HepG2 (cell line): ENCODE data around the gene TIPIN. TPM values are rescaled to one million over a fixed set of nuclear protein-coding genes. Genes with fewer than 3 reads are reported as not detected.

Source experiments
- CEBPZ ChIP-seq: IDR thresholded peaks from 2 replicates; pipeline ENCODE4 v1.6.1; 2012; ENCODE audit warnings: low read length, improper control_type of control experiment
- GABPB1 ChIP-seq: IDR thresholded peaks from 2 replicates; pipeline ENCODE4 v1.6.1; 2016; ENCODE audit warnings: mild to moderate bottlenecking, missing genetic modification reagents, moderate library complexity, missing compliant biosample characterization
- GPN1 ChIP-seq: sonication (generic); formaldehyde crosslinking; IDR thresholded peaks from 2 replicates; pipeline ENCODE4 v1.5.1; 2020; ENCODE audit warnings: missing genetic modification reagents, borderline replicate concordance
- HNRNPLL ChIP-seq: fragments of 200-400 bp; formaldehyde crosslinking; IDR thresholded peaks from 2 replicates; pipeline ENCODE4 v1.6.1; 2017; ENCODE audit warnings: mild to moderate bottlenecking, low read depth, low read length; ENCODE audit not compliant: poor library complexity, severe bottlenecking
- NAIF1 ChIP-seq: sonication (generic); formaldehyde crosslinking; IDR thresholded peaks from 2 replicates; pipeline ENCODE4 v1.5.0; 2020; ENCODE audit warnings: mild to moderate bottlenecking, missing genetic modification reagents, borderline replicate concordance
- PHF5A ChIP-seq: IDR thresholded peaks from one replicate; pipeline ENCODE4 v1.6.1; 2018; ENCODE audit warnings: low read depth, missing genetic modification reagents; ENCODE audit not compliant: unreplicated experiment
- PRDM4 ChIP-seq: sonication (generic); formaldehyde crosslinking; IDR thresholded peaks from 2 replicates; pipeline ENCODE4 v1.9.0; 2021; ENCODE audit warnings: missing genetic modification reagents, borderline replicate concordance
- SETDB1 ChIP-seq: sonication (generic); formaldehyde crosslinking; IDR thresholded peaks from 2 replicates; pipeline ENCODE4 v1.5.1; 2020; ENCODE audit warnings: missing genetic modification reagents, mild to moderate bottlenecking, borderline replicate concordance
- TARDBP ChIP-seq: sonication (generic); formaldehyde crosslinking; IDR thresholded peaks from 2 replicates; pipeline ENCODE4 v1.8.0; 2022; ENCODE audit warnings: mild to moderate bottlenecking, missing genetic modification reagents
- TFDP1 ChIP-seq: IDR thresholded peaks from 2 replicates; pipeline ENCODE4 v1.6.1; 2016; ENCODE audit warnings: missing compliant biosample characterization, missing genetic modification reagents, borderline replicate concordance
- XBP1 ChIP-seq: sonication (generic); formaldehyde crosslinking; IDR thresholded peaks from 2 replicates; pipeline ENCODE4 v1.5.0; 2020; ENCODE audit warnings: missing genetic modification reagents
- ZFX ChIP-seq: sonication (generic); formaldehyde crosslinking; IDR thresholded peaks from 2 replicates; pipeline ENCODE4 v1.4.0; 2020; ENCODE audit warnings: mild to moderate bottlenecking, low read depth, missing genetic modification reagents, moderate library complexity
- ZKSCAN5 ChIP-seq: sonication (generic); formaldehyde crosslinking; IDR thresholded peaks from 2 replicates; pipeline ENCODE4 v1.5.1; 2020; ENCODE audit warnings: mild to moderate bottlenecking, missing genetic modification reagents
- ZNF207 ChIP-seq: fragments of 450-650 bp; IDR thresholded peaks from 2 replicates; pipeline ENCODE4 v1.6.1; 2016; ENCODE audit warnings: antibody characterized with exemption, borderline replicate concordance
- ZNF382 ChIP-seq: sonication (generic); formaldehyde crosslinking; IDR thresholded peaks from 2 replicates; pipeline ENCODE4 v1.5.0; 2020; ENCODE audit warnings: missing genetic modification reagents, mild to moderate bottlenecking, borderline replicate concordance
- ZNF598 ChIP-seq: sonication (generic); formaldehyde crosslinking; IDR thresholded peaks from 2 replicates; pipeline ENCODE4 v1.5.1; 2020; ENCODE audit warnings: mild to moderate bottlenecking, missing genetic modification reagents, borderline replicate concordance
- polyA plus RNA-seq, 8 experiments: library from polyadenylated mRNA; depleted of rRNA in 3 of 8; stranded (reverse) in 7 of 8; unstranded in 1 of 8; fragments of >200 nt; fragmentation: Illumina TruSeq in 4 of 8; extraction: Trizol in 4 of 8; gene quantifications; 2 replicates each; pipeline versions ENCODE4 v1.2.1 to v1.2.3, GENCODE V29; 2011 to 2016; ENCODE audit warnings: low read depth in 4 of 8, missing spikeins in 1 of 8, mixed read lengths in 1 of 8; ENCODE audit not compliant: insufficient read depth in 1 of 8
- total RNA-seq, 5 experiments: library from RNA; depleted of rRNA; stranded (reverse); fragments of >200 nt; fragmentation: Illumina TruSeq; extraction: Trizol; gene quantifications; 2 replicates each; pipeline ENCODE4 v1.2.3, GENCODE V29; 2016; ENCODE audit warnings: low read depth in 1 of 5
- TF ChIP-seq, protein P1 (sequence below), 2 experiments: IDR thresholded peaks; 2 replicates each; pipeline ENCODE4 v1.6.1; 2011 to 2012; ENCODE audit warnings: low read length in 2 of 2, borderline replicate concordance in 1 of 2, low read depth in 1 of 2, mild to moderate bottlenecking in 1 of 2, moderate library complexity in 1 of 2

TIPIN gene
- total and polyA plus RNA-seq, 2 of the 13 experiments (the other 11 are each of a cell fraction or from before 2014, with no cell fraction given), result 2.7 to 28.6 TPM

GRCh38 chr15:66356359-66357236 is at the start of gene TIPIN (continued):
- TF ChIP-seq, protein P1, sequence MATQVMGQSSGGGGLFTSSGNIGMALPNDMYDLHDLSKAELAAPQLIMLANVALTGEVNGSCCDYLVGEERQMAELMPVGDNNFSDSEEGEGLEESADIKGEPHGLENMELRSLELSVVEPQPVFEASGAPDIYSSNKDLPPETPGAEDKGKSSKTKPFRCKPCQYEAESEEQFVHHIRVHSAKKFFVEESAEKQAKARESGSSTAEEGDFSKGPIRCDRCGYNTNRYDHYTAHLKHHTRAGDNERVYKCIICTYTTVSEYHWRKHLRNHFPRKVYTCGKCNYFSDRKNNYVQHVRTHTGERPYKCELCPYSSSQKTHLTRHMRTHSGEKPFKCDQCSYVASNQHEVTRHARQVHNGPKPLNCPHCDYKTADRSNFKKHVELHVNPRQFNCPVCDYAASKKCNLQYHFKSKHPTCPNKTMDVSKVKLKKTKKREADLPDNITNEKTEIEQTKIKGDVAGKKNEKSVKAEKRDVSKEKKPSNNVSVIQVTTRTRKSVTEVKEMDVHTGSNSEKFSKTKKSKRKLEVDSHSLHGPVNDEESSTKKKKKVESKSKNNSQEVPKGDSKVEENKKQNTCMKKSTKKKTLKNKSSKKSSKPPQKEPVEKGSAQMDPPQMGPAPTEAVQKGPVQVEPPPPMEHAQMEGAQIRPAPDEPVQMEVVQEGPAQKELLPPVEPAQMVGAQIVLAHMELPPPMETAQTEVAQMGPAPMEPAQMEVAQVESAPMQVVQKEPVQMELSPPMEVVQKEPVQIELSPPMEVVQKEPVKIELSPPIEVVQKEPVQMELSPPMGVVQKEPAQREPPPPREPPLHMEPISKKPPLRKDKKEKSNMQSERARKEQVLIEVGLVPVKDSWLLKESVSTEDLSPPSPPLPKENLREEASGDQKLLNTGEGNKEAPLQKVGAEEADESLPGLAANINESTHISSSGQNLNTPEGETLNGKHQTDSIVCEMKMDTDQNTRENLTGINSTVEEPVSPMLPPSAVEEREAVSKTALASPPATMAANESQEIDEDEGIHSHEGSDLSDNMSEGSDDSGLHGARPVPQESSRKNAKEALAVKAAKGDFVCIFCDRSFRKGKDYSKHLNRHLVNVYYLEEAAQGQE (IDR thresholded peaks at IDR 0.05; ENCODE audit: borderline replicate concordance in 1 of 2, low read depth in 1 of 2, low read length in 2 of 2), result no peak
- 0 out of 2 replicates have a peak, but pooled peaks have one; percentile 48 for TF ChIP-seq XBP1 (CRISPR knock-in tag)
- peak; percentile 82 for TF ChIP-seq ZFX (CRISPR knock-in tag)
- no peak for TF ChIP-seq ZNF382 (CRISPR knock-in tag)
- no peak for TF ChIP-seq CEBPZ
- TF ChIP-seq HNRNPLL, result peak; percentile 83
- no peak for TF ChIP-seq NAIF1 (CRISPR knock-in tag)
- TF ChIP-seq TARDBP (CRISPR knock-in tag), result peak; percentile 78
- no peak for TF ChIP-seq ZNF598 (CRISPR knock-in tag)
- TF ChIP-seq PRDM4, result no peak
- no peak for TF ChIP-seq SETDB1
- 0 out of 2 replicates have a peak, but pooled peaks have one; percentile 21 for TF ChIP-seq ZKSCAN5 (CRISPR knock-in tag)
- TF ChIP-seq GPN1, result no peak
- TF ChIP-seq PHF5A (CRISPR knock-in tag), result peak; percentile 33
- no peak for TF ChIP-seq ZNF207
- peak; percentile 87 for TF ChIP-seq GABPB1
- TF ChIP-seq TFDP1, result peak; percentile 98
